ENCODE data around the gene HAND1.

- TF ChIP-seq, protein P1, sequence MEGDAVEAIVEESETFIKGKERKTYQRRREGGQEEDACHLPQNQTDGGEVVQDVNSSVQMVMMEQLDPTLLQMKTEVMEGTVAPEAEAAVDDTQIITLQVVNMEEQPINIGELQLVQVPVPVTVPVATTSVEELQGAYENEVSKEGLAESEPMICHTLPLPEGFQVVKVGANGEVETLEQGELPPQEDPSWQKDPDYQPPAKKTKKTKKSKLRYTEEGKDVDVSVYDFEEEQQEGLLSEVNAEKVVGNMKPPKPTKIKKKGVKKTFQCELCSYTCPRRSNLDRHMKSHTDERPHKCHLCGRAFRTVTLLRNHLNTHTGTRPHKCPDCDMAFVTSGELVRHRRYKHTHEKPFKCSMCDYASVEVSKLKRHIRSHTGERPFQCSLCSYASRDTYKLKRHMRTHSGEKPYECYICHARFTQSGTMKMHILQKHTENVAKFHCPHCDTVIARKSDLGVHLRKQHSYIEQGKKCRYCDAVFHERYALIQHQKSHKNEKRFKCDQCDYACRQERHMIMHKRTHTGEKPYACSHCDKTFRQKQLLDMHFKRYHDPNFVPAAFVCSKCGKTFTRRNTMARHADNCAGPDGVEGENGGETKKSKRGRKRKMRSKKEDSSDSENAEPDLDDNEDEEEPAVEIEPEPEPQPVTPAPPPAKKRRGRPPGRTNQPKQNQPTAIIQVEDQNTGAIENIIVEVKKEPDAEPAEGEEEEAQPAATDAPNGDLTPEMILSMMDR (conservative IDR thresholded peaks at IDR 0.05; ENCODE audit: low read depth in 2 of 2): no peak
- TF ChIP-seq ZNF331 (CRISPR knock-in tag; IDR thresholded peaks at IDR 0.05; ENCODE audit: low read depth): no peak
- TF ChIP-seq POLR2AphosphoS5 (IDR thresholded peaks at IDR 0.05; ENCODE audit: low read depth): no peak
- TF ChIP-seq, protein P2, sequence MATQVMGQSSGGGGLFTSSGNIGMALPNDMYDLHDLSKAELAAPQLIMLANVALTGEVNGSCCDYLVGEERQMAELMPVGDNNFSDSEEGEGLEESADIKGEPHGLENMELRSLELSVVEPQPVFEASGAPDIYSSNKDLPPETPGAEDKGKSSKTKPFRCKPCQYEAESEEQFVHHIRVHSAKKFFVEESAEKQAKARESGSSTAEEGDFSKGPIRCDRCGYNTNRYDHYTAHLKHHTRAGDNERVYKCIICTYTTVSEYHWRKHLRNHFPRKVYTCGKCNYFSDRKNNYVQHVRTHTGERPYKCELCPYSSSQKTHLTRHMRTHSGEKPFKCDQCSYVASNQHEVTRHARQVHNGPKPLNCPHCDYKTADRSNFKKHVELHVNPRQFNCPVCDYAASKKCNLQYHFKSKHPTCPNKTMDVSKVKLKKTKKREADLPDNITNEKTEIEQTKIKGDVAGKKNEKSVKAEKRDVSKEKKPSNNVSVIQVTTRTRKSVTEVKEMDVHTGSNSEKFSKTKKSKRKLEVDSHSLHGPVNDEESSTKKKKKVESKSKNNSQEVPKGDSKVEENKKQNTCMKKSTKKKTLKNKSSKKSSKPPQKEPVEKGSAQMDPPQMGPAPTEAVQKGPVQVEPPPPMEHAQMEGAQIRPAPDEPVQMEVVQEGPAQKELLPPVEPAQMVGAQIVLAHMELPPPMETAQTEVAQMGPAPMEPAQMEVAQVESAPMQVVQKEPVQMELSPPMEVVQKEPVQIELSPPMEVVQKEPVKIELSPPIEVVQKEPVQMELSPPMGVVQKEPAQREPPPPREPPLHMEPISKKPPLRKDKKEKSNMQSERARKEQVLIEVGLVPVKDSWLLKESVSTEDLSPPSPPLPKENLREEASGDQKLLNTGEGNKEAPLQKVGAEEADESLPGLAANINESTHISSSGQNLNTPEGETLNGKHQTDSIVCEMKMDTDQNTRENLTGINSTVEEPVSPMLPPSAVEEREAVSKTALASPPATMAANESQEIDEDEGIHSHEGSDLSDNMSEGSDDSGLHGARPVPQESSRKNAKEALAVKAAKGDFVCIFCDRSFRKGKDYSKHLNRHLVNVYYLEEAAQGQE (IDR thresholded peaks at IDR 0.05; ENCODE audit: unreplicated experiment): no peak
Measured at GRCh38 chr5:154508114-154508513, 30.1 kb upstream of the HAND1 start.
